Fibroblast of mammary gland (primary cell): ENCODE measurements around the gene USP54.

Source experiments
- DNase-seq: peaks from one replicate; pipeline ENCODE4 v3.0.0-alpha.2; 2010; ENCODE audit warnings: low read depth
- H3K4me3 ChIP-seq: 2 replicates; pipeline ENCODE4 v1.5.1; 2011; ENCODE audit warnings: low read depth, mild to moderate bottlenecking, low read length, moderate library complexity; ENCODE audit not compliant: control insufficient read depth
- TF ChIP-seq, protein P1 (sequence below): conservative IDR thresholded peaks from 2 replicates; pipeline ENCODE4 v1.5.1; 2011; ENCODE audit warnings: low read depth, low read length, inconsistent platforms; ENCODE audit not compliant: control insufficient read depth, insufficient read depth

USP54 gene

DNA sequence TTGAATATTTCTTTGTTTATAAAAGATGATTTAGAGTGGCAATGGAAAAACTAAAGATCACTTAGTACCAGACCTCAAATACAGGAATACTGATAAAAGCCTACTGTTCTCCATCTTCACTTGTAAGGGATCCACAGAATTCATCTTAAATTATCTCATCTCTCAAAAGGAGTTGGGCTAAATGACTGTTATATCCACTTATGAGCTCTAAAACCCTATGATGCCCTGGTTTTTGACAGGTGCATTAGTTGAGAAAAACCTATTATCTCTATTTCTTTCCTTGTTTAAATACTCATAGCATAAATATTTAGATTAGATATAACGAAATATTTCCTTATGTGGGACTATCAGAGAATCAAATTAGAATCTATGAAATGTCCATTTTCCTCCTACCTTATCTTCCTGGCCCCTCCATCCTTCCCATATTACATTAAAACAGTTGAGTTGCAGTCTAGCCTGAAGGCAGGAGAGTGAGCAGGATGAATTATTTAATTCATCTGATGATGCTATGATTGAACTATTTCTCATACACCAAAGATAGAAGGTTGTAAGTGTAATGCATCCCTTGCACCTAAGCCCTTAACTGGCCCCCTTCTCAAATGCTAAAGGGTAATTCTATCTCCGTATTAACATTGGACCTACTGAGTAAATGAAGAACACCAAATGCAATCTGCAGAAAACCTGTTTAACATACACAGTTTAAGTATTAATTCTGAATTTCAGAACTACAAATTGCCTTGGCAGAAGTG, 125.0 kb downstream of the USP54 start:
- no peak for DNase-seq
- TF ChIP-seq, protein P1, sequence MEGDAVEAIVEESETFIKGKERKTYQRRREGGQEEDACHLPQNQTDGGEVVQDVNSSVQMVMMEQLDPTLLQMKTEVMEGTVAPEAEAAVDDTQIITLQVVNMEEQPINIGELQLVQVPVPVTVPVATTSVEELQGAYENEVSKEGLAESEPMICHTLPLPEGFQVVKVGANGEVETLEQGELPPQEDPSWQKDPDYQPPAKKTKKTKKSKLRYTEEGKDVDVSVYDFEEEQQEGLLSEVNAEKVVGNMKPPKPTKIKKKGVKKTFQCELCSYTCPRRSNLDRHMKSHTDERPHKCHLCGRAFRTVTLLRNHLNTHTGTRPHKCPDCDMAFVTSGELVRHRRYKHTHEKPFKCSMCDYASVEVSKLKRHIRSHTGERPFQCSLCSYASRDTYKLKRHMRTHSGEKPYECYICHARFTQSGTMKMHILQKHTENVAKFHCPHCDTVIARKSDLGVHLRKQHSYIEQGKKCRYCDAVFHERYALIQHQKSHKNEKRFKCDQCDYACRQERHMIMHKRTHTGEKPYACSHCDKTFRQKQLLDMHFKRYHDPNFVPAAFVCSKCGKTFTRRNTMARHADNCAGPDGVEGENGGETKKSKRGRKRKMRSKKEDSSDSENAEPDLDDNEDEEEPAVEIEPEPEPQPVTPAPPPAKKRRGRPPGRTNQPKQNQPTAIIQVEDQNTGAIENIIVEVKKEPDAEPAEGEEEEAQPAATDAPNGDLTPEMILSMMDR = no peak
- H3K4me3 ChIP-seq = no peak overlapping the region

DNA sequence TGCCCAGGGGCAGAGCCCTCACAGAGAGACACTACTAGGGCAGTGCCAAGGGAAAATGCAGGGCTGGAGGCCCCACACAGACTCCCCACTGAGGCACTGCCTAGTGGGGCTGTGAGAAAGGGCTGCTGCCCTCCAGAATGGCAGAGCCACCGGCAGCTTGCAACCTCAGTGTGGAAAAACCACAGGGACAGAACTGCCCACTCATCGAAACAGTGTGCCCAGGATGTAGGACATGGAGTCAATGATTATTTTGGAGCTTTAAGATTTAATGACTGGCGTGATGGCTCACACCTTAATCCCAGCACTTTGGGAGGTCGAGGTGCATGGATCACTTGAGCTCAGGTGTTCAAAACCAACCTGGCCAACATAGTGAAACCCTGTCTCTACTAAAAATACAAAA, 130.2 kb downstream of the USP54 start:
- TF ChIP-seq, protein P1 = no peak
- DNase-seq = no peak
- no peak overlapping the region for H3K4me3 ChIP-seq

DNA sequence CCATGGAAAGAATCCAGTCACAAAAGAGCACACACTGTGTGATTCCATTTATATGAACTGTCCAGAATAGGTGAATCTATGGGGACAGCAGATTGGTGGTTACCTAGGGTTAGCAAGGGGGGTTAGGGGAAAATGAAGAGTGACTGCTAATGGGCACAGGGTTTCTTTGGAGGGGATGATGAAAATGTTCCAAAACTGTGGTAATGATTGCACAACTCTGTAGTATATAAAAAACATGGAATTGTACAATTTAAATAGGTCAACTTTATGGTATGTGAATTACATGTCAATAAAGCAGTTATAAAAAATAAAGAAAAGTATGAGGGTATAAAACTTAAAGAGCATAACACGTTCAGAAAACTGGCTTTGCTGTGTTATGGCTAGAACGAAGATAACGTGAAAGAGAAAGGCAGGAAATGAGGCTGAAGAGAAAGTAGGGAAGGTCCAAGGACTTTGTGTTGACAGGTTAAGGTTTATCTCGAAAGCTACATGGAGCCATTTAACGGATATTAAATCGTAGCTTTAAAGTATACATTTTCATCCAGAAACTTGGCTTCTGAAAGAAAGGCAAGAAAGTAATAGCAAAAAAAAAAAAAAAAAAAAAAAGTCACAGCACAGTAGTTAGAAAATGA, 131.3 kb downstream of the USP54 start:
- no peak for DNase-seq

DNA sequence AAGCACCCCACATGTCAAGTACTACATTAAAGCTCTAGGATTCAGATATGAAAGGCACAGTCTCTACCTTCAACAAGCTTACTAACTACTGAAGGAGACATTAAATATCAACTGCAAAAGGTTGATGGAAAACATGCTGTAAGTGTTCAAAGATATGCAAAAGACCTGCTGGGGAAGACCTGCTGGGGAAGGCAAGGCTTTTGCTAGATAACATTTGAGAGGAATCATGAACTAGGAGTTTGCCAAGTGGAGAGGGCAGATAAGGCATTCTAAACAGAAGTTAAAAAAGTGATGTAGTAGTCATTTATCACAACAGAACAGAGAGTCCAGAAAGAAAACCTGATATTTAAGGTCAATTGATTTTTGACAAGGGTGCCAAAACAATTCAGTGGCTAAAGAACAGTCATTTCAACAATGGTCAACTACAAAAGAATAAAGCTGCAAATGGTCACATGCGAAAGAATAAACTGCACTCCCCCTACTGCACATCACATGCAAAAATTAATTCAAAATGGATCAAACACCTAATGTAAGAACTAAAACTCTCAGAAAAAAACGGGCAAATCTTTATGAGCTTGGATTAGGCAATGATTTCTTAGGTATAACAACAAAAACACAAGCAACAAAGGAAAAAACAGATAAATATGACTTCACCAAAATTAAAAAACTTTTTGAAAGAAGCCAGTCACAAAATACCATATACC, 134.8 kb downstream of the USP54 start:
- DNase-seq = no peak
- no peak overlapping the region for H3K4me3 ChIP-seq
- TF ChIP-seq, protein P1 = no peak

More for the DNA sequence above, 131.3 kb downstream of the USP54 start:
- TF ChIP-seq, protein P1 = no peak
- no peak overlapping the region for H3K4me3 ChIP-seq

DNA sequence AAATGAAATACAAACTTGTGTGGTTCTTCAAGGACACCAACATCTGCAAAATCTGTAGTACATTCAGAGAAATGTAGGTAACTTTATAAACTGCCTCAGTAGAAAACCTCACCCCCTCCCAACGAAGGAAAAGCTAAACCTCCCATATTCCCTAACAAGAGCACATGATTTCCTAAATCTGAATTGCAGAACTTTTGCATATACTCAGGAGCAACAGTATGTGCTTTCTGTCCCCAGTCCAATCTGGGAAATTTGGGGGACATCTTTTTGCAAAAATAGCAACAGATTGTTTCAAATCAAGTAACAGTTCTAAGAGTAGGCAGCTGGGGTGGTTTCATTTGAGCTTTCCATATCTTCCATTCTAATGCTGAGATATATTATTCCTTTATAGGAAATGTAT, 142.0 kb downstream of the USP54 start:
- no peak overlapping the region for H3K4me3 ChIP-seq
- no peak for DNase-seq
- TF ChIP-seq, protein P1 = no peak

DNA sequence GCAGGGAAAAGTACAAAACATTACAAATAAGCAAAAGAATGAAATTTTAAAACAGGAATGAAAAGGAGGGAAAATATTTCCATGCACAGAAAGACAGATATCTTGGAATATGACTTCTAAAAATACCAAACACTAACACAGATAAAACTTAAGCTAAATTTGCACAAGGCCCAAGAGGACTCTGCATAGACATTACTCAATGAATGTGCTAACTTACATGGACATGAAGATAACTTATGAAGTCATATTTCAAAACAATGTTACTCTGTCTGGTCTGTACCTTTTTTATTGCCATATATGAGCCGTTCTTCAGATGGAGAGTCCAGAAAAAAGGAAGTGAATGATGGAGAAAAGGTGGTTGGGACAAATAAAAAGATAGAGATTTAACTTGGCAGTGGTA, 142.8 kb downstream of the USP54 start:
- no peak for DNase-seq
- no peak overlapping the region for H3K4me3 ChIP-seq
- TF ChIP-seq, protein P1 = no peak
